Stimulated activated CD4-positive, alpha-beta T cell treated with anti-CD3 and anti-CD28 coated beads, Interleukin-1b, Interleukin-23, amount 100 ng/mL, for 24 hours (primary cell): Measurements from ENCODE around the gene ARL6IP6.

ENCODE experiments used
- DNase-seq, 4 experiments: peaks; one replicate each; pipeline ENCODE4 v3.0.0-alpha.2; 2020; ENCODE audit warnings: low read depth in 4 of 4, low spot score in 1 of 4

The ARL6IP6 gene

GRCh38 chr2:152792974-152793373, 74.6 kb downstream of the ARL6IP6 start:
- no peak for DNase-seq

GRCh38 chr2:152796941-152797340, 78.5 kb downstream of the ARL6IP6 start:
- DNase-seq = no peak

- DNase-seq = no peak
Measured at GRCh38 chr2:152804687-152805408, 86.4 kb downstream of the ARL6IP6 start.

GRCh38 chr2:152811916-152812315, 93.5 kb downstream of the ARL6IP6 start:
- DNase-seq = no peak
